GM12891 (cell line): ENCODE measurements around the gene CLNK.

ENCODE experiments used
- POLR2A ChIP-seq: IDR thresholded peaks from 2 replicates; pipeline ENCODE4 v1.6.1; 2011; ENCODE audit warnings: low read depth, low read length, control low read depth
- POLR2AphosphoS5 ChIP-seq: IDR thresholded peaks from 2 replicates; pipeline ENCODE4 v1.6.1; 2011; ENCODE audit warnings: low read depth, low read length, control low read depth
- POU2F2 ChIP-seq: IDR thresholded peaks from 2 replicates; pipeline ENCODE4 v1.6.1; 2011; ENCODE audit warnings: low read depth, mild to moderate bottlenecking, control low read depth, low read length, moderate library complexity
- SPI1 ChIP-seq: IDR thresholded peaks from 2 replicates; pipeline ENCODE4 v1.6.1; 2011; ENCODE audit warnings: low read depth, low read length, control low read depth
- TAF1 ChIP-seq: IDR thresholded peaks from 2 replicates; pipeline ENCODE4 v1.6.1; 2011; ENCODE audit warnings: low read depth, low read length, control low read depth

- TF ChIP-seq POLR2A (no peak), POLR2AphosphoS5 (no peak), SPI1 (no peak), TAF1 (no peak), POU2F2 (no peak)
Measured at GRCh38 chr4:10623862-10624261, 60.7 kb downstream of the CLNK start.
